K562 (cell line): ENCODE measurements around the gene CCDC169. TPM values are rescaled to one million over a fixed set of nuclear protein-coding genes. Genes with fewer than 3 reads are reported as not detected.

Experiments
- ATAC-seq: fragments of 200-7000 bp; cut with Tn5 transposase; 3 replicates; pipeline ENCODE4 v1.9.1; 2020; ENCODE audit warnings: moderate library complexity
- BruUV-seq: library from RNA; stranded (reverse); fragments of 400-500 nt; replicated peaks from 2 replicates; lab custom pipeline; 2021; lab: Mats Ljungman, UMichigan
- CTCF ChIA-PET: fragments of 300-600 bp; formaldehyde crosslinking; extraction: SDS; loops from one replicate; lab custom pipeline; 2021; ENCODE audit warnings: low intra/inter-chr PET ratio; lab: Yijun Ruan, JAX
- POLR2A ChIA-PET: fragments of 300-600, 350-650 bp; sonication (Branson Sonifier 250); formaldehyde crosslinking; extraction: SDS; loops from one replicate; lab custom pipeline; 2021; ENCODE audit warnings: antibody characterized with exemption, inconsistent platforms; lab: Yijun Ruan, JAX
- DNase-seq, 4 experiments: peaks; one replicate each; pipeline versions ENCODE4 v3.0.0 to v3.0.0-alpha.2; 2011 to 2018; ENCODE audit warnings: low spot score in 3 of 4, mixed read lengths in 3 of 4; ENCODE audit errors: extremely low read depth in 1 of 4
- FAIRE-seq: peaks from 2 replicates; lab custom pipeline; 2011; peaks lifted over from hg19 to GRCh38; lab: Jason Lieb, UNC
- H2AFZ ChIP-seq: 2 replicates; pipeline ENCODE4 v1.6.0; 2011; ENCODE audit warnings: low read depth, low read length, control low read depth, inconsistent platforms
- H3K27ac ChIP-seq: fragments of 200-600 bp; 3 replicates; pipeline ENCODE4 v1.8.0; 2011; ENCODE audit warnings: low read depth, mild to moderate bottlenecking, control low read depth, inconsistent platforms, low read length, moderate library complexity, mixed read lengths; ENCODE audit errors: extremely low read depth
- H3K27me3 ChIP-seq, 2 experiments: fragments of 300-600 bp in 1 of 2; 2 replicates in 1 of 2; 3 replicates in 1 of 2; pipeline versions ENCODE4 v1.6.0 to v1.8.0; 2011; ENCODE audit warnings: inconsistent platforms in 2 of 2, low read length in 2 of 2, mild to moderate bottlenecking in 1 of 2, mixed read lengths in 1 of 2, moderate library complexity in 1 of 2; ENCODE audit not compliant: control insufficient read depth in 2 of 2, insufficient read depth in 2 of 2
- H3K36me3 ChIP-seq: fragments of 300-600 bp; 3 replicates; pipeline ENCODE4 v1.8.0; 2011; ENCODE audit warnings: mild to moderate bottlenecking, low read length, inconsistent platforms; ENCODE audit not compliant: control insufficient read depth, insufficient read depth
- H3K4me1 ChIP-seq, 2 experiments: fragments of 200-600 bp in 1 of 2; replicated peaks in 1 of 2; 2 replicates in 1 of 2; 3 replicates in 1 of 2; pipeline versions ENCODE4 v1.5.1 to v1.8.0; 2011; ENCODE audit warnings: inconsistent platforms in 2 of 2, low read length in 2 of 2, mild to moderate bottlenecking in 1 of 2, mixed read lengths in 1 of 2, moderate library complexity in 1 of 2; ENCODE audit not compliant: control insufficient read depth in 2 of 2, insufficient read depth in 2 of 2
- H3K4me2 ChIP-seq: 2 replicates; pipeline ENCODE4 v1.6.1; 2011; ENCODE audit warnings: low read length, control low read depth, inconsistent platforms, mixed read lengths; ENCODE audit not compliant: insufficient read depth
- H3K4me3 ChIP-seq: fragments of 200-600 bp; sonication (generic), shearing (Covaris generic); 2 replicates; pipeline ENCODE4 v1.5.1; 2016; ENCODE audit warnings: control low read depth, inconsistent platforms
- H3K79me2 ChIP-seq: fragments of 200-600 bp; 3 replicates; pipeline ENCODE4 v1.8.0; 2011; ENCODE audit warnings: low read length, inconsistent platforms; ENCODE audit not compliant: control insufficient read depth, insufficient read depth
- H3K9ac ChIP-seq, 2 experiments: 2 replicates each; pipeline versions ENCODE4 v1.6.0 to v1.6.1; 2011; ENCODE audit warnings: low read depth in 2 of 2, low read length in 2 of 2, control low read depth in 1 of 2, inconsistent platforms in 1 of 2, mild to moderate bottlenecking in 1 of 2, mixed read lengths in 1 of 2; ENCODE audit not compliant: insufficient read depth in 1 of 2
- H3K9me1 ChIP-seq: one replicate; pipeline ENCODE4 v1.6.0; 2011; ENCODE audit warnings: inconsistent platforms, mild to moderate bottlenecking, low read length, moderate library complexity; ENCODE audit not compliant: control insufficient read depth, insufficient read depth
- H3K9me3 ChIP-seq: replicated peaks from 2 replicates; pipeline ENCODE4 v1.5.1; 2011; ENCODE audit warnings: low read depth, low read length, inconsistent platforms; ENCODE audit not compliant: control insufficient read depth, insufficient read depth
- H4K20me1 ChIP-seq: replicated peaks from 2 replicates; pipeline ENCODE4 v1.6.1; 2011; ENCODE audit warnings: low read length, inconsistent platforms, mixed read lengths; ENCODE audit not compliant: control insufficient read depth, insufficient read depth
- DLX4 ChIP-seq: fragments of 250-450 bp; sonication (Bioruptor Pico); IDR thresholded peaks from 2 replicates; pipeline ENCODE4 v1.6.1; 2021; ENCODE audit warnings: mild to moderate bottlenecking
- GTF2A2 ChIP-seq: IDR thresholded peaks from 2 replicates; pipeline ENCODE4 v1.6.1; 2016; ENCODE audit warnings: mild to moderate bottlenecking, missing genetic modification characterization, missing compliant biosample characterization
- ZHX1 ChIP-seq: fragments of 150-350 bp; conservative IDR thresholded peaks from 2 replicates; pipeline ENCODE4 v1.6.1; 2014; ENCODE audit warnings: low read length
- ZNF395 ChIP-seq: fragments of 200-800 bp; sonication (Bioruptor generic); IDR thresholded peaks from 2 replicates; pipeline ENCODE4 v1.6.1; 2017; ENCODE audit warnings: missing genetic modification characterization, missing compliant biosample characterization
- WGBS: fragments of 100-300 bp; shearing (Covaris generic); methylation state at CpG from one replicate; pipeline ENCODE4 v1.1.6; 2016; ENCODE audit warnings: low coverage, mixed read lengths; ENCODE audit not compliant: insufficient coverage; ENCODE audit errors: missing lambda C conversion rate; 5-methylcytosine and 5-hydroxymethylcytosine counted together
- in situ Hi-C: fragments of 300-500 bp; cut with MboI; formaldehyde crosslinking; loops from 4 replicates; pipeline ENCODE4 v1.15.0; 2018; ENCODE audit warnings: inconsistent platforms, mixed read lengths
- intact Hi-C: fragments of 100-400 bp; cut with micrococcal nuclease; formaldehyde crosslinking; loops from 2 replicates; pipeline ENCODE4 v1.14.2; 2022
- polyA plus RNA-seq, 8 experiments: library from polyadenylated mRNA; depleted of rRNA in 4 of 8; stranded (reverse) in 5 of 8; unstranded in 3 of 8; fragments of >200 nt; fragmentation: Nextera tagmentation in 2 of 8; fragmentation: Illumina TruSeq in 1 of 8; extraction: Ambion mirVana in 2 of 8; extraction: Trizol in 1 of 8; gene quantifications; 2 replicates each; pipeline versions ENCODE4 v1.2.1 to v1.2.3, GENCODE V29; 2011 to 2014; ENCODE audit warnings: inconsistent platforms in 1 of 8, missing spikeins in 1 of 8
- total RNA-seq, 7 experiments: library from RNA; depleted of rRNA in 6 of 7; stranded (reverse); fragments of >200 nt in 6 of 7; fragmentation: Illumina TruSeq in 2 of 7; extraction: Trizol in 2 of 7; gene quantifications; 2 replicates each; pipeline versions ENCODE4 v1.2.1 to v1.2.3, GENCODE V29; 2011 to 2021; ENCODE audit warnings: low replicate concordance in 1 of 7

CCDC169 gene
- total and polyA plus RNA-seq, 9 of the 15 experiments (the other 6 are each of a cell fraction or from before 2014, with no cell fraction given): 6.8 to 22.0 (median 12.4) TPM

- Histone ChIP-seq H3K27me3 (no peaks in the 10 kb centered on the region), H2AFZ (no peak overlapping the region), H3K79me2 (no peaks in the 10 kb centered on the region), H4K20me1 (no peaks in the 10 kb centered on the region), H3K9me1 (no peaks in the 10 kb centered on the region), H3K36me3 (peaks cover 51% of the 10 kb centered on the region), H3K9me3 (no peaks in the 10 kb centered on the region), H3K27ac (no peak overlapping the region), H3K4me1 (no peaks in the 10 kb centered on the region), H3K9ac (no peak overlapping the region), H3K4me3 (no peak overlapping the region), H3K4me2 (no peak overlapping the region)
- CTCF ChIA-PET: no interaction called here
- FAIRE-seq (no peak), DNase-seq (no peak), ATAC-seq (peak; percentile 36; the same call in 1 of the 3 replicates)
- no TSS peak for BruUV-seq
- 90% methylated on average over 1 of the region's 1 CpG for WGBS
- POLR2A ChIA-PET: interaction anchor here (0.8 to 1.1 kb wide), 2 partner anchors 13 to 26 kb away, joined by 4 read pairs; partner anchors contain the start of gene CCDC169
- intact Hi-C loops (no loop called here), in situ Hi-C loops (no loop called here)
- TF ChIP-seq DLX4 (CRISPR knock-in tag): no peak
- no peak for TF ChIP-seq ZNF395
- TF ChIP-seq GTF2A2 (tag): no peak
- no peak for TF ChIP-seq ZHX1
- TF ChIP-seq, all 486 proteins: peak for 0
Observed at GRCh38 chr13:36323951-36324566, 26.4 kb upstream of the CCDC169 start.
